SU-DHL-6 (cell line): ENCODE measurements around the gene TIMP1.

Experiments
- CTCF ChIP-seq: fragments of 200-600 bp; sonication (generic); IDR thresholded peaks from one replicate; pipeline ENCODE4 v1.5.1; 2017; ENCODE audit warnings: antibody characterized with exemption, mild to moderate bottlenecking, low read length, moderate library complexity; ENCODE audit not compliant: insufficient read depth, poor library complexity, severe bottlenecking
- EZH2phosphoT487 ChIP-seq: fragments of 200-600 bp; sonication (generic), shearing (Covaris generic); conservative IDR thresholded peaks from 2 replicates; pipeline ENCODE4 v1.6.1; 2018; ENCODE audit warnings: mild to moderate bottlenecking, antibody characterized with exemption, low read length, moderate library complexity, mixed read lengths

- no peak for TF ChIP-seq CTCF
- no peak for TF ChIP-seq EZH2phosphoT487
Measured at GRCh38 chrX:47593522-47593921, 11.3 kb downstream of the TIMP1 start.
